GM12873 (cell line): ENCODE measurements around the gene CA10.

Experiments used
- TF ChIP-seq, protein P1 (sequence below): IDR thresholded peaks from 2 replicates; pipeline ENCODE4 v1.5.1; 2012; ENCODE audit warnings: low read depth, mild to moderate bottlenecking, moderate library complexity, low read length, control low read depth; ENCODE audit not compliant: insufficient read depth; ENCODE audit errors: missing control alignments

CA10 gene

DNA sequence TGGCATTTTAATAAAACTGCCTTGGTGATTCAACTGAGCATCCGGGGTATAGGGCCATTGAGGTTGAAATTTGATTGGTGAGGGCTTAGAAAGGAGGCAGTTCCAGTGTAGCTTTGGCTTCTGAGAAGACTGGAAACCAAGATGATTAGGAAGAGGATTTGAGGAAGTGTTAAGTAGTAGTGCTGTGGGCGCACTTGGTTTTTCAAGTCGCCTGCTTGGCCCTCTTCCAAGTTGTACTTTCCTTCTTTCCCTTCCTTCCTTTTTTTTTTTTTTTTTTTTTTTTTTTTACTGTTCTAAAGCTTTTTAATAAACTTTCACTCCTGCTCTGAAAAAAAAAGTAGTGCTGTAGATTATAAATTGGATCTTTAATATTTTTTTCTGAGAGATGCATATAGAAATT is 577.6 kb downstream of the CA10 start:
- TF ChIP-seq, protein P1, sequence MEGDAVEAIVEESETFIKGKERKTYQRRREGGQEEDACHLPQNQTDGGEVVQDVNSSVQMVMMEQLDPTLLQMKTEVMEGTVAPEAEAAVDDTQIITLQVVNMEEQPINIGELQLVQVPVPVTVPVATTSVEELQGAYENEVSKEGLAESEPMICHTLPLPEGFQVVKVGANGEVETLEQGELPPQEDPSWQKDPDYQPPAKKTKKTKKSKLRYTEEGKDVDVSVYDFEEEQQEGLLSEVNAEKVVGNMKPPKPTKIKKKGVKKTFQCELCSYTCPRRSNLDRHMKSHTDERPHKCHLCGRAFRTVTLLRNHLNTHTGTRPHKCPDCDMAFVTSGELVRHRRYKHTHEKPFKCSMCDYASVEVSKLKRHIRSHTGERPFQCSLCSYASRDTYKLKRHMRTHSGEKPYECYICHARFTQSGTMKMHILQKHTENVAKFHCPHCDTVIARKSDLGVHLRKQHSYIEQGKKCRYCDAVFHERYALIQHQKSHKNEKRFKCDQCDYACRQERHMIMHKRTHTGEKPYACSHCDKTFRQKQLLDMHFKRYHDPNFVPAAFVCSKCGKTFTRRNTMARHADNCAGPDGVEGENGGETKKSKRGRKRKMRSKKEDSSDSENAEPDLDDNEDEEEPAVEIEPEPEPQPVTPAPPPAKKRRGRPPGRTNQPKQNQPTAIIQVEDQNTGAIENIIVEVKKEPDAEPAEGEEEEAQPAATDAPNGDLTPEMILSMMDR = no peak
